ENCODE measurements around the gene CNTN5. TPM values are rescaled to one million over a fixed set of nuclear protein-coding genes. Genes with fewer than 3 reads are reported as not detected.

CNTN5 gene
- total RNA-seq, 1 experiment from 2014 or later, result not detected

DNA sequence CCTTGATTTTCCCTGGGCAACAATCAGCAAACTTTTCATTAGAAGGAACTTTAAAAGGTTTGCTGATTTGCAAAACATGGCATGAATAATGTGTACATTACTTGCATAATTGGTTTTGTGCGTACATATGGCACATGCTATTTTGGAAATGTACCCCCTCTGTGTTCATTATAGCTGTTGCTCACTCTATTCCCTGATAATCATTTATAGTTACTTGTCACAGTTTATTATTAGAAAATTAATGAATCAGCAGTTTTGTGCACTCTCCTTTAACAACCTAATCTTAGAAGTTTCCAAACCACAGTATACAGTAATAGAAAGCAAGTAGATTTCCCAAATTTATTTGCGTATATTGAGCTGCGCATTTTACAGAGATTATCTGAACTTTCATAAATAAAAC is 389.9 kb downstream of the CNTN5 start:
- H4K20me1 ChIP-seq (ENCODE audit: control insufficient read depth, insufficient read depth, insufficient read length), result no peaks in the 10 kb centered on the region
- no peaks in the 10 kb centered on the region for H3K79me2 ChIP-seq (ENCODE audit: insufficient read depth, low read length)
- H3K27ac ChIP-seq (ENCODE audit: insufficient read length, low read depth, low read length), result no peak overlapping the region
- peaks cover 4% of the 10 kb centered on the region for H3K27me3 Mint-ChIP-seq (ENCODE audit: low read depth)
- no peaks in the 10 kb centered on the region for H3K4me1 ChIP-seq (ENCODE audit: insufficient read depth, low read length)
- H3K4me3 Mint-ChIP-seq, result no peak overlapping the region
- H3K4ac ChIP-seq (ENCODE audit: low read depth, low read length), result no peak overlapping the region
- no peak overlapping the region for H2AK5ac ChIP-seq (ENCODE audit: insufficient read length, low read length)
- no peak overlapping the region for H3K14ac ChIP-seq (ENCODE audit: insufficient read depth, low read length)
- no CpG with 5 or more reads among the region's 3 CpGs for WGBS (ENCODE audit: extremely low coverage, insufficient read length, low lambda C conversion rate)
- H3K23ac ChIP-seq (ENCODE audit: insufficient read length, low read depth, low read length), result no peak overlapping the region
- no peak overlapping the region for H2AFZ ChIP-seq (ENCODE audit: low read length)
- H4K8ac ChIP-seq (replicated peaks; ENCODE audit: insufficient read length, low read depth, low read length), result no peak overlapping the region
- no peak overlapping the region for H3K27ac Mint-ChIP-seq
- no peaks in the 10 kb centered on the region for H3K27me3 ChIP-seq (ENCODE audit: insufficient read depth, low read length)
- H2BK120ac ChIP-seq (ENCODE audit: low read depth, low read length, poor library complexity, severe bottlenecking), result no peak overlapping the region
- H3K9me3 ChIP-seq (ENCODE audit: control insufficient read depth, low read depth, low read length), result no peaks in the 10 kb centered on the region
- no peak overlapping the region for H2BK20ac ChIP-seq (ENCODE audit: low read depth, low read length, poor library complexity, severe bottlenecking)
- TF ChIP-seq, protein P1, sequence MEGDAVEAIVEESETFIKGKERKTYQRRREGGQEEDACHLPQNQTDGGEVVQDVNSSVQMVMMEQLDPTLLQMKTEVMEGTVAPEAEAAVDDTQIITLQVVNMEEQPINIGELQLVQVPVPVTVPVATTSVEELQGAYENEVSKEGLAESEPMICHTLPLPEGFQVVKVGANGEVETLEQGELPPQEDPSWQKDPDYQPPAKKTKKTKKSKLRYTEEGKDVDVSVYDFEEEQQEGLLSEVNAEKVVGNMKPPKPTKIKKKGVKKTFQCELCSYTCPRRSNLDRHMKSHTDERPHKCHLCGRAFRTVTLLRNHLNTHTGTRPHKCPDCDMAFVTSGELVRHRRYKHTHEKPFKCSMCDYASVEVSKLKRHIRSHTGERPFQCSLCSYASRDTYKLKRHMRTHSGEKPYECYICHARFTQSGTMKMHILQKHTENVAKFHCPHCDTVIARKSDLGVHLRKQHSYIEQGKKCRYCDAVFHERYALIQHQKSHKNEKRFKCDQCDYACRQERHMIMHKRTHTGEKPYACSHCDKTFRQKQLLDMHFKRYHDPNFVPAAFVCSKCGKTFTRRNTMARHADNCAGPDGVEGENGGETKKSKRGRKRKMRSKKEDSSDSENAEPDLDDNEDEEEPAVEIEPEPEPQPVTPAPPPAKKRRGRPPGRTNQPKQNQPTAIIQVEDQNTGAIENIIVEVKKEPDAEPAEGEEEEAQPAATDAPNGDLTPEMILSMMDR (conservative IDR thresholded peaks at IDR 0.05), result no peak
- H2BK5ac ChIP-seq (ENCODE audit: insufficient read length, low read length), result no peak overlapping the region
- H2BK15ac ChIP-seq (ENCODE audit: low read depth, low read length), result no peak overlapping the region
- H3K4me1 Mint-ChIP-seq, result peaks cover 0 to 8% of the 10 kb centered on the region in 2 experiments; a peak in 2 of 4 replicates
- no peak overlapping the region for H3T11ph ChIP-seq (ENCODE audit: low read length)
- H3K23me2 ChIP-seq (ENCODE audit: insufficient read length, low read depth, low read length, poor library complexity, severe bottlenecking), result no peaks in the 10 kb centered on the region
- no peak overlapping the region for H3K56ac ChIP-seq (ENCODE audit: insufficient read length, low read depth, low read length)
- H3K79me1 ChIP-seq (ENCODE audit: insufficient read depth, low read depth, low read length, poor library complexity, severe bottlenecking), result no peaks in the 10 kb centered on the region
- peaks cover 0 to 4% (median 2%) of the 10 kb centered on the region in 3 experiments; a peak in 3 of 7 replicates for H3K36me3 Mint-ChIP-seq (ENCODE audit: insufficient read depth in 1 of 3, low read depth in 3 of 3)
- no peak overlapping the region for H4K91ac ChIP-seq (ENCODE audit: insufficient read length, low read depth, low read length)
- DNase-seq, result no peak
- no peak overlapping the region for H3K9ac ChIP-seq (ENCODE audit: extremely low read depth, insufficient read length, low read length)
- H3K4me2 ChIP-seq (ENCODE audit: insufficient read depth, insufficient read length, low read length), result no peak overlapping the region
- H2BK12ac ChIP-seq (ENCODE audit: insufficient read length, low read depth, low read length), result no peak overlapping the region
- no peak overlapping the region for H4K5ac ChIP-seq (ENCODE audit: insufficient read length, low read depth, low read length)
- no peaks in the 10 kb centered on the region; a peak in 3 of 5 replicates for H3K9me3 Mint-ChIP-seq
- H3K18ac ChIP-seq (ENCODE audit: insufficient read length, low read depth, low read length), result no peak overlapping the region
